Karpas-422 (cell line): ENCODE measurements around the gene NNT. TPM values are rescaled to one million over a fixed set of nuclear protein-coding genes. Genes with fewer than 3 reads are reported as not detected.
"Not testable (repeated sequence)": the region's sequence is repeated elsewhere in the genome, so short reads cannot be mapped to it uniquely, and the experiment has no call there.

Source experiments
- DNase-seq: peaks from one replicate; pipeline ENCODE4 v3.0.0-alpha.2; 2015
- H2AFZ ChIP-seq: fragments of 200-600 bp; sonication (generic); 2 replicates; pipeline ENCODE4 v1.6.1; 2014; ENCODE audit warnings: antibody characterized with exemption, low read length, mixed read lengths
- H3K27ac ChIP-seq: fragments of 200-600 bp; sonication (generic); 2 replicates; pipeline ENCODE4 v1.5.1; 2014; ENCODE audit warnings: mild to moderate bottlenecking, low read length, moderate library complexity
- H3K27me3 ChIP-seq: fragments of 200-600 bp; sonication (generic); 2 replicates; pipeline ENCODE4 v1.6.1; 2014; ENCODE audit warnings: low read length, mixed read lengths
- H3K36me3 ChIP-seq: fragments of 200-600 bp; sonication (generic); 2 replicates; pipeline ENCODE4 v1.6.1; 2014; ENCODE audit warnings: low read length, mixed read lengths; ENCODE audit not compliant: insufficient read depth
- H3K4me1 ChIP-seq: fragments of 200-600 bp; sonication (generic); 2 replicates; pipeline ENCODE4 v1.6.1; 2014; ENCODE audit warnings: mild to moderate bottlenecking, low read length, mixed read lengths
- H3K4me2 ChIP-seq: fragments of 200-600 bp; sonication (generic); 2 replicates; pipeline ENCODE4 v1.6.1; 2014; ENCODE audit warnings: low read length, low read depth, mild to moderate bottlenecking; ENCODE audit not compliant: poor library complexity, severe bottlenecking
- H3K4me3 ChIP-seq: fragments of 200-600 bp; sonication (generic); 2 replicates; pipeline ENCODE4 v1.5.1; 2014; ENCODE audit warnings: mild to moderate bottlenecking, antibody characterized with exemption, low read length, mixed read lengths
- H3K79me2 ChIP-seq: fragments of 200-600 bp; sonication (generic); 2 replicates; pipeline ENCODE4 v1.6.1; 2014; ENCODE audit warnings: mild to moderate bottlenecking, low read length, mixed read lengths
- H3K9ac ChIP-seq: fragments of 200-600 bp; sonication (generic); 2 replicates; pipeline ENCODE4 v1.6.0; 2014; ENCODE audit warnings: low read length
- H3K9me2 ChIP-seq: fragments of 200-600 bp; sonication (generic), shearing (Covaris generic); replicated peaks from 2 replicates; pipeline ENCODE4 v1.6.0; 2014; ENCODE audit warnings: mild to moderate bottlenecking, low read length, moderate library complexity; ENCODE audit not compliant: insufficient read depth
- H3K9me3 ChIP-seq: fragments of 300-700, 200-600 bp; sonication (generic); 2 replicates; pipeline ENCODE4 v1.6.1; 2014; ENCODE audit warnings: low read length, mixed read lengths
- H4K20me1 ChIP-seq: fragments of 200-600 bp; sonication (generic); 2 replicates; pipeline ENCODE4 v1.6.1; 2014; ENCODE audit warnings: mild to moderate bottlenecking, antibody characterized with exemption, low read length, low read depth; ENCODE audit not compliant: insufficient read depth
- total RNA-seq: library from RNA; depleted of rRNA; stranded (reverse); fragments of >200 nt; shearing (Covaris generic); gene quantifications from 2 replicates; pipeline ENCODE4 v1.2.3, GENCODE V29; 2014; ENCODE audit warnings: low replicate concordance

Gene NNT
- total RNA-seq, 1 experiment from 2014 or later: 96.9 TPM

DNA sequence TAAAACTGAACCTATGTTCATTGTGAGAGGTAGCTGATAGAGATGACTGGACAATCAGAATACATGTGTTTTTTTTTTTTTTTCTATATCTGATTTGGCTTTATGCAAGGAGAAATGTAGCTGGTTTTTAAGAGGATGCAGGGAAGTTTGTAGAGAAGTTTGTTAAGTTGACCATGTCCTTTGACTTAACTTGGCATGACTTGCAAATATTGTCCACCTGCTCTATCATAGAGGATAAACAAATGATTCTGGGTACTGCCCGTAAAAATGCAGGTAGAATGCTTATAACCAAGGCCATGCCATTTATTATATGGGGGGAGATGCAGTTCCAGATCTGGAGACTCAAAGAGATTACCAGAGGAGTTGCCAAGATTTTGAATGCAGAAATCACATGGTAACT is 13.7 kb upstream of the NNT start:
- Histone ChIP-seq H3K4me2 (no peak overlapping the region), H4K20me1 (no peaks in the 10 kb centered on the region), H3K36me3 (no peaks in the 10 kb centered on the region; the same call in 1 of the 2 replicates), H3K27ac (no peak overlapping the region), H3K9ac (no peak overlapping the region), H3K9me2 (no peaks in the 10 kb centered on the region), H3K4me3 (no peak overlapping the region), H3K27me3 (no peaks in the 10 kb centered on the region), H3K4me1 (no peaks in the 10 kb centered on the region), H3K79me2 (peaks cover 52% of the 10 kb centered on the region), H3K9me3 (no peaks in the 10 kb centered on the region), H2AFZ (no peak overlapping the region)
- no peak for DNase-seq

DNA sequence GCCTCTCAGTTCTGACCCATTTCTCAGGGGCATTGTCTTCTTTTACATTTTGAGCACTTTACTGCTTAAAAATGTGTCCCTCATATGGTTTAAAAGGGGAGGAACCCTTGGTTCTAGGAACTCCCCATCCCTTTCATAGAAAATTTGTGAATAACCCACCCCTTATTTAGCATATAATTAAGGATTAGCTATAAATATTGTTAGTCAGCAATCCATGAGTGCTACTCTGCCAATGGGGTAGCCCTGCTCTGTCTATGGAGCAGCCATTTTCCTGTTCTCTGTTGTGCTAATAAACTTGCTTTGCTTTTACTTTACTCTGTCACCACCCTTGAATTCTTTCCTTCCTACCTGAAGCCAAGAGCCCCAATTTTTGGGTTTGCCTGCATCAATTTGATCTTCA is 12.3 kb upstream of the NNT start:
- H3K4me1 ChIP-seq: no peaks in the 10 kb centered on the region
- no peak overlapping the region for H3K27ac ChIP-seq
- no peak for DNase-seq
- H3K9me2 ChIP-seq: no peaks in the 10 kb centered on the region
- H3K4me2 ChIP-seq: no peak overlapping the region
- H4K20me1 ChIP-seq: no peaks in the 10 kb centered on the region
- H2AFZ ChIP-seq: no peak overlapping the region
- H3K9me3 ChIP-seq: no peaks in the 10 kb centered on the region
- peaks cover 58% of the 10 kb centered on the region for H3K79me2 ChIP-seq
- no peak overlapping the region for H3K4me3 ChIP-seq
- no peaks in the 10 kb centered on the region; the same call in 1 of the 2 replicates for H3K36me3 ChIP-seq
- no peaks in the 10 kb centered on the region for H3K27me3 ChIP-seq
- H3K9ac ChIP-seq: no peak overlapping the region

- Histone ChIP-seq H3K4me2 (no peak overlapping the region), H3K79me2 (peaks cover 57% of the 10 kb centered on the region), H4K20me1 (no peaks in the 10 kb centered on the region)
These were observed 10.6 kb upstream of the NNT start for GRCh38 chr5:43592363-43592762.

DNA sequence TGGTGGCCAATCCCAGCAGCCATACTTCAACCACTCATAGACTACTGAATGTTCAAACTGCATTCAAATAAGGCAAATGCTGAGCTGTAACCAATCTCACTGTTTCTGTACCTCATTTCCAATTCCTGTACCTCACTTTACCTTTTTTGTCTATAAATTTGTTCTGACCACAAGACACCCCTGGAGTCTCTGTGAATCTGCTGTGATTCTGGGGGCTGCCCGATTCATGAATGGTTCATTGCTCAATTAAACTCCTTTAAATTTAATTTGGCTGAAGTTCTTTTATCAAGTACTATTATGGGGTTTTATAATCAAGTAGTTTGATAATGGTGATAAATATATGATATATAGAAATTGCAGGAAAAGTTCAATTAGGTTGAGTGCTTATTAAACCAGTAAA is 4.1 kb upstream of the NNT start:
- Histone ChIP-seq H3K79me2 (peaks cover 85% of the 10 kb centered on the region), H3K4me1 (peaks cover 25% of the 10 kb centered on the region)
- DNase-seq, H4K20me1 ChIP-seq, H3K9ac ChIP-seq, H3K27me3 ChIP-seq, H3K36me3 ChIP-seq, H3K27ac ChIP-seq, H2AFZ ChIP-seq, H3K4me3 ChIP-seq, H3K9me2 ChIP-seq, H3K4me2 ChIP-seq, H3K9me3 ChIP-seq: not testable (repeated sequence)

More at GRCh38 chr5:43592363-43592762, 10.6 kb upstream of the NNT start:
- Histone ChIP-seq H3K27ac (no peak overlapping the region), H3K36me3 (no peaks in the 10 kb centered on the region), H3K27me3 (no peaks in the 10 kb centered on the region), H3K9ac (no peak overlapping the region), H3K9me2 (no peaks in the 10 kb centered on the region), H3K4me3 (no peak overlapping the region), H3K9me3 (no peaks in the 10 kb centered on the region), H2AFZ (no peak overlapping the region), H3K4me1 (no peaks in the 10 kb centered on the region)
- no peak for DNase-seq

DNA sequence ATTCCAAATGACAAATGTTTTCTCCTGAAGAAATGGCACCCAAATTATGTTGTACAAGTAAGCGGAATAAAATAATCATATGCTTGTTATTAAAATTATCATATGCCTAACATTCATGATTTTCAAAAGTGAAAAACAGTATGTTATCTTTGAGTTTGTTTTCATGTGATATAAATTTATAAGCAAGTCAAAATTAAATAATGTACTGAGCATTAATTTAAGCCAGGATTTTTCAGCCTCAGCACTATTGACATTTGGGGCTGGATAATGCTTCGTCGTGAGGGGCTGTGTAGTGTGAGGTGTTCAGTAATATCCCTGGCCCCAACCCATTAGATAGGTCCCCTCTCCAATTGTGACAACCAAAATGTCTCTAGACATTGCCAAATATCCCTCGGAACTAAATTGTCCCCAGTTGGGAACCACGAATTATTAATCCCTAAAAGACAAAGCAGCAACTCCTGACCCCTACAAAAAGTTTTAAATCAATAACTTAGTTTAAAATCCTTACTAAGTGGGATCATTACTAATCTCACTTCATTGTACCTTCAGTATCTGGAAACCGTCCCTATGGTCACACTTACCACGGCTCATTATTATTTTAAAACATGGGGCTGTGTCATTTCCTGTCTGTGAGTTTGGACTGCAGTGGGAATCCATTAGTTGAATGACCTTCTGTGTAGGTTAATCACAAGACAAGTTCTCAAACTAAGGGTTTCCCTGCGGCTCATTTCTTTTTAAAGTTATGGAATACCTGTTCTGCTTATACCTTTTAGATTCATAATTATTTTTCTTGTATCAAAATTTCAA is 1.3 kb upstream of the NNT start:
- Histone ChIP-seq H3K27me3 (no peaks in the 10 kb centered on the region), H3K9ac (peak overlapping the region; percentile 90), H3K27ac (peak overlapping the region; percentile 86), H3K4me3 (peak overlapping the region; percentile 88), H3K36me3 (peaks cover 4% of the 10 kb centered on the region; the same call in 1 of the 2 replicates), H3K9me2 (no peaks in the 10 kb centered on the region), H3K4me1 (peaks cover 35% of the 10 kb centered on the region), H4K20me1 (no peaks in the 10 kb centered on the region), H2AFZ (peak overlapping the region; percentile 62), H3K9me3 (no peaks in the 10 kb centered on the region), H3K79me2 (peaks cover 91% of the 10 kb centered on the region), H3K4me2 (peak overlapping the region; percentile 80)
- DNase-seq: peak; percentile 81

GRCh38 chr5:43603344-43604217 is 601 bp downstream of the NNT start:
- Histone ChIP-seq H3K27ac (peak overlapping the region; percentile 86), H3K9ac (peak overlapping the region; percentile 90), H3K9me3 (no peaks in the 10 kb centered on the region), H3K9me2 (no peaks in the 10 kb centered on the region), H3K4me1 (peaks cover 35% of the 10 kb centered on the region), H3K4me3 (peak overlapping the region; percentile 88), H2AFZ (peak overlapping the region; percentile 35; the same call in 1 of the 2 replicates), H3K4me2 (peak overlapping the region; percentile 80), H3K36me3 (peaks cover 5% of the 10 kb centered on the region; the same call in 1 of the 2 replicates), H3K27me3 (no peaks in the 10 kb centered on the region), H4K20me1 (no peaks in the 10 kb centered on the region), H3K79me2 (peaks cover 94% of the 10 kb centered on the region)
- peak; percentile 90 for DNase-seq

GRCh38 chr5:43604699-43605098 is 1.7 kb downstream of the NNT start:
- Histone ChIP-seq H3K9ac (peak overlapping the region; percentile 90), H3K4me3 (peak overlapping the region; percentile 88; the same call in 1 of the 2 replicates), H3K79me2 (peaks cover 94% of the 10 kb centered on the region), H3K9me3 (no peaks in the 10 kb centered on the region), H3K27me3 (no peaks in the 10 kb centered on the region), H3K4me1 (peaks cover 34% of the 10 kb centered on the region), H3K27ac (peak overlapping the region; percentile 86; the same call in 1 of the 2 replicates), H3K9me2 (no peaks in the 10 kb centered on the region), H2AFZ (no peak overlapping the region), H3K36me3 (peaks cover 15% of the 10 kb centered on the region; the same call in 1 of the 2 replicates), H3K4me2 (peak overlapping the region; percentile 80), H4K20me1 (no peaks in the 10 kb centered on the region)
- no peak for DNase-seq

DNA sequence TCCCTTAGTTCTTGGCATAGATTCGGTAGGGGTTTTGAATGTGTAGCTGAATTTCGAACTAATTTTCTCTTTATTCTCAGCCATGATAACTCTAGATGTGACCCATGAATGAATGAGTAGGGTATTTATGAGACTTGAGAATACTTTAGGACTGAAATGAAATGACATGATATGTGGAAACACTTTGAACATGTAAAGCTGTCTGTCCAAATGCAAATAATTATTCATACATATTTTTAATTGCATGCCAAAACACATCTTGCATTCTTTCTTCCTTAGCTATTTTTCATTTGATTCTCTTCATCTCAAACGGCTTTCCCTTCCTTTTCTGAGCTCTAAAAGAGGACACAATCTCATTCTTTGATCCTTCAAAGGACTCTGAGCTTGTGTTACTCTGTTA is 3.4 kb downstream of the NNT start:
- no peaks in the 10 kb centered on the region for H4K20me1 ChIP-seq
- peaks cover 93% of the 10 kb centered on the region for H3K79me2 ChIP-seq
- no peak for DNase-seq
- H3K9me2 ChIP-seq: no peaks in the 10 kb centered on the region
- no peak overlapping the region for H3K27ac ChIP-seq
- no peak overlapping the region for H3K9ac ChIP-seq
- H3K4me3 ChIP-seq: no peak overlapping the region
- peaks cover 25% of the 10 kb centered on the region for H3K36me3 ChIP-seq
- peaks cover 18% of the 10 kb centered on the region for H3K4me1 ChIP-seq
- no peaks in the 10 kb centered on the region for H3K9me3 ChIP-seq
- no peak overlapping the region for H2AFZ ChIP-seq
- H3K4me2 ChIP-seq: no peak overlapping the region
- no peaks in the 10 kb centered on the region for H3K27me3 ChIP-seq
